Measurements from ENCODE around the gene ADRB2.

Gene ADRB2

GRCh38 chr5:148856424-148856823 is 30.0 kb downstream of the ADRB2 start:
- no peak overlapping the region for H3K9ac ChIP-seq (ENCODE audit: low read length)
- H3K4me3 ChIP-seq (ENCODE audit: low read depth, low read length) = no peak overlapping the region
- no peaks in the 10 kb centered on the region for H3K9me3 ChIP-seq (ENCODE audit: control insufficient read depth, insufficient read depth, low read depth, low read length)
- no peaks in the 10 kb centered on the region for H3K36me3 ChIP-seq (ENCODE audit: control insufficient read depth, insufficient read depth, low read length)
- no peak overlapping the region for H3K27ac ChIP-seq (ENCODE audit: low read depth, low read length)
- H3K27me3 ChIP-seq (ENCODE audit: control insufficient read depth, insufficient read depth, low read length) = no peaks in the 10 kb centered on the region; the same call in 1 of the 2 replicates
- 0 out of 2 replicates have a peak, but pooled peaks cover 9% of the 10 kb centered on the region for H3K4me1 ChIP-seq (ENCODE audit: control insufficient read depth, insufficient read depth, low read length)

- Histone ChIP-seq H3K4me1 (ENCODE audit: control insufficient read depth, insufficient read depth, low read length) (0 out of 2 replicates have a peak, but pooled peaks cover 9% of the 10 kb centered on the region), H3K9ac (ENCODE audit: low read length) (no peak overlapping the region), H3K27me3 (ENCODE audit: control insufficient read depth, insufficient read depth, low read length) (no peaks in the 10 kb centered on the region), H3K9me3 (ENCODE audit: control insufficient read depth, insufficient read depth, low read depth, low read length) (no peaks in the 10 kb centered on the region), H3K4me3 (ENCODE audit: low read depth, low read length) (no peak overlapping the region), H3K36me3 (ENCODE audit: control insufficient read depth, insufficient read depth, low read length) (no peaks in the 10 kb centered on the region), H3K27ac (ENCODE audit: low read depth, low read length) (no peak overlapping the region)
Measured at GRCh38 chr5:148857474-148857873, 31.1 kb downstream of the ADRB2 start.

DNA sequence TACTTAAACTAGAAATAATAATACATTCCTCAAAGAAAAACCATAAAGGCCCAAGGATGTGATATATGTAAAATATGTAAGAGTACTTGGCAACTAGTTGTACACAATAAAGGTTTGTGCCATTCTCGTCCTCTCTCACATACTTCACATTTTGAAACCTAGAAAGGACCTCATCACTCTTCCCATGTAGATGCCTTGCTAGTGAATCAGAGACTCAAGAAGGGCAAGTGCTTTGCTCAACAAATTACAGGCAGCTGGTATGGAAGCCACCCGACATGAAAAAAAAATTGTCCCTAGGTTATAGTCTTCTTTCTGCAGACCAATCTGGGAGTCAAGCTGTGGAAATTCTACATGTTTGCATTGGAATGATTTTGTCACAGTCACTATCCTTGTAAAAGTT is 31.7 kb downstream of the ADRB2 start:
- H3K9me3 ChIP-seq (ENCODE audit: control insufficient read depth, insufficient read depth, low read depth, low read length) = no peaks in the 10 kb centered on the region
- no peak overlapping the region for H3K4me3 ChIP-seq (ENCODE audit: low read depth, low read length)
- no peaks in the 10 kb centered on the region for H3K36me3 ChIP-seq (ENCODE audit: control insufficient read depth, insufficient read depth, low read length)
- H3K9ac ChIP-seq (ENCODE audit: low read length) = no peak overlapping the region
- no peak overlapping the region for H3K27ac ChIP-seq (ENCODE audit: low read depth, low read length)
- H3K27me3 ChIP-seq (ENCODE audit: control insufficient read depth, insufficient read depth, low read length) = no peaks in the 10 kb centered on the region
- 0 out of 2 replicates have a peak, but pooled peaks cover 9% of the 10 kb centered on the region for H3K4me1 ChIP-seq (ENCODE audit: control insufficient read depth, insufficient read depth, low read length)

GRCh38 chr5:148858547-148858946 is 32.1 kb downstream of the ADRB2 start:
- no peaks in the 10 kb centered on the region for H3K9me3 ChIP-seq (ENCODE audit: control insufficient read depth, insufficient read depth, low read depth, low read length)
- H3K4me3 ChIP-seq (ENCODE audit: low read depth, low read length) = no peak overlapping the region
- H3K4me1 ChIP-seq (ENCODE audit: control insufficient read depth, insufficient read depth, low read length) = 0 out of 2 replicates have a peak, but pooled peaks cover 9% of the 10 kb centered on the region
- H3K36me3 ChIP-seq (ENCODE audit: control insufficient read depth, insufficient read depth, low read length) = no peaks in the 10 kb centered on the region
- no peak overlapping the region for H3K27ac ChIP-seq (ENCODE audit: low read depth, low read length)
- no peak overlapping the region for H3K9ac ChIP-seq (ENCODE audit: low read length)
- no peaks in the 10 kb centered on the region for H3K27me3 ChIP-seq (ENCODE audit: control insufficient read depth, insufficient read depth, low read length)

DNA sequence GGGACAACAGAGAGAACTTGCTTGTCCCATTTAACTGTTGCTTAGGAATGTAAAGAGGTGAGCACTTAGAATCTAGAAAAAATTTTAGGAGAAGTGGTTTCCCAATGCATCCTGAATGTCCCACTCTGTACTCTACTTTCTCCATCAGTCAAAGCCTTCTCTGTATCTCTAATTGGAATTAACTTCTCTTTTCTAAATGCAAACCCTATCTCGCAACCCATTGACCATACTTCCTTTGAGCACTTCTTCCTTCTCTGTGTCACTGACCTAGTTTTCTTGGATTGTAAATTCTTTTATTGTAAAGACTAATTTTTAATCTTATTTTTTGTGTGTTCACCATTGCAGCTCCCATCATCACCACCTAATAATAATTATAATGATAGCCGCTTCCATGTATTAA is 33.3 kb downstream of the ADRB2 start:
- H3K36me3 ChIP-seq (ENCODE audit: control insufficient read depth, insufficient read depth, low read length) = no peaks in the 10 kb centered on the region
- no peaks in the 10 kb centered on the region for H3K9me3 ChIP-seq (ENCODE audit: control insufficient read depth, insufficient read depth, low read depth, low read length)
- H3K27ac ChIP-seq (ENCODE audit: low read depth, low read length) = no peak overlapping the region
- no peak overlapping the region for H3K4me3 ChIP-seq (ENCODE audit: low read depth, low read length)
- 0 out of 2 replicates have a peak, but pooled peaks cover 9% of the 10 kb centered on the region for H3K4me1 ChIP-seq (ENCODE audit: control insufficient read depth, insufficient read depth, low read length)
- H3K9ac ChIP-seq (ENCODE audit: low read length) = no peak overlapping the region
- no peaks in the 10 kb centered on the region for H3K27me3 ChIP-seq (ENCODE audit: control insufficient read depth, insufficient read depth, low read length)

GRCh38 chr5:148860599-148860998 is 34.2 kb downstream of the ADRB2 start:
- Histone ChIP-seq H3K9ac (ENCODE audit: low read length) (no peak overlapping the region), H3K27ac (ENCODE audit: low read depth, low read length) (no peak overlapping the region), H3K4me3 (ENCODE audit: low read depth, low read length) (no peak overlapping the region), H3K36me3 (ENCODE audit: control insufficient read depth, insufficient read depth, low read length) (no peaks in the 10 kb centered on the region), H3K27me3 (ENCODE audit: control insufficient read depth, insufficient read depth, low read length) (no peaks in the 10 kb centered on the region), H3K4me1 (ENCODE audit: control insufficient read depth, insufficient read depth, low read length) (0 out of 2 replicates have a peak, but pooled peaks cover 9% of the 10 kb centered on the region), H3K9me3 (ENCODE audit: control insufficient read depth, insufficient read depth, low read depth, low read length) (no peaks in the 10 kb centered on the region)

DNA sequence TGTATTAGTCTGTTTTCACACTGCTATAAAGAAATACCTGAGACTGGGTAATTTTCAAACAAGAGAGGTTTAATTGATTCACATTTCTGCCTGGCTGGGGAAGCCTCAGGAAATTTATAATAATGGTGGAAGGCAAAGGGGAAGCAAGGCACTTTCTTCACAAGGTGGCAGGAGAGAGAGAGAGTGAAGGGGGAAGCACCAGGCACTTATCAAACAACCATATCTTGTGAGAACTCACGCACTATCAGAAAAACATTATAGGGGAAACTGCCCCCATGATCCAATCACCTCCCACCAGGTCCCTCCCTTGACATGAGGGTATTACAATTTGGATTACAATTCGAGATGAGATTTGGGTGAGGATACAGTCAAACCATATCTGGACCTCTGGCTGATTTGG is 34.7 kb downstream of the ADRB2 start:
- H3K9ac ChIP-seq (ENCODE audit: low read length) = no peak overlapping the region
- no peak overlapping the region for H3K27ac ChIP-seq (ENCODE audit: low read depth, low read length)
- no peaks in the 10 kb centered on the region for H3K27me3 ChIP-seq (ENCODE audit: control insufficient read depth, insufficient read depth, low read length)
- H3K4me3 ChIP-seq (ENCODE audit: low read depth, low read length) = no peak overlapping the region
- H3K4me1 ChIP-seq (ENCODE audit: control insufficient read depth, insufficient read depth, low read length) = 0 out of 2 replicates have a peak, but pooled peaks cover 9% of the 10 kb centered on the region
- H3K36me3 ChIP-seq (ENCODE audit: control insufficient read depth, insufficient read depth, low read length) = no peaks in the 10 kb centered on the region
- H3K9me3 ChIP-seq (ENCODE audit: control insufficient read depth, insufficient read depth, low read depth, low read length) = no peaks in the 10 kb centered on the region

DNA sequence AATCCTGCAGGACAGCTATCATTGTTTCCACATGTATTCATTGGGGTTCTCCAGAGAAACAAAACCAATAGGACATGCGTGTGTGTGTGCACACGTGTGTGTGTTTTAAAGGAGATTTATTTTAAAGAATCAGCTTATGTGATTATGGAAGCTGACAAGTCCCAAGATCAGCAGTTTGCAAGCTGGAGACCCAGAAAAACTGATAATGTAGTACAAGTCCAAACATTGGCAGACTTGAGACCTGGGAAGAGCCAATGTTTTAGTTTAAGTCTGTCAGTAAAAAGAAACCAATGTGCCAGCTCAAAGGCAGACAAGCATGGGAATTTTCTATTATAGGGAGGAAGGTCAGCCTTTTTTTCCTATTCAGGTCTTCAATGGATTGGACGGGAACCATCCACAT is 35.3 kb downstream of the ADRB2 start:
- H3K4me1 ChIP-seq (ENCODE audit: control insufficient read depth, insufficient read depth, low read length) = 0 out of 2 replicates have a peak, but pooled peaks cover 9% of the 10 kb centered on the region
- no peak overlapping the region for H3K4me3 ChIP-seq (ENCODE audit: low read depth, low read length)
- no peak overlapping the region for H3K9ac ChIP-seq (ENCODE audit: low read length)
- no peaks in the 10 kb centered on the region for H3K27me3 ChIP-seq (ENCODE audit: control insufficient read depth, insufficient read depth, low read length)
- H3K36me3 ChIP-seq (ENCODE audit: control insufficient read depth, insufficient read depth, low read length) = no peaks in the 10 kb centered on the region
- H3K9me3 ChIP-seq (ENCODE audit: control insufficient read depth, insufficient read depth, low read depth, low read length) = no peaks in the 10 kb centered on the region
- no peak overlapping the region for H3K27ac ChIP-seq (ENCODE audit: low read depth, low read length)

DNA sequence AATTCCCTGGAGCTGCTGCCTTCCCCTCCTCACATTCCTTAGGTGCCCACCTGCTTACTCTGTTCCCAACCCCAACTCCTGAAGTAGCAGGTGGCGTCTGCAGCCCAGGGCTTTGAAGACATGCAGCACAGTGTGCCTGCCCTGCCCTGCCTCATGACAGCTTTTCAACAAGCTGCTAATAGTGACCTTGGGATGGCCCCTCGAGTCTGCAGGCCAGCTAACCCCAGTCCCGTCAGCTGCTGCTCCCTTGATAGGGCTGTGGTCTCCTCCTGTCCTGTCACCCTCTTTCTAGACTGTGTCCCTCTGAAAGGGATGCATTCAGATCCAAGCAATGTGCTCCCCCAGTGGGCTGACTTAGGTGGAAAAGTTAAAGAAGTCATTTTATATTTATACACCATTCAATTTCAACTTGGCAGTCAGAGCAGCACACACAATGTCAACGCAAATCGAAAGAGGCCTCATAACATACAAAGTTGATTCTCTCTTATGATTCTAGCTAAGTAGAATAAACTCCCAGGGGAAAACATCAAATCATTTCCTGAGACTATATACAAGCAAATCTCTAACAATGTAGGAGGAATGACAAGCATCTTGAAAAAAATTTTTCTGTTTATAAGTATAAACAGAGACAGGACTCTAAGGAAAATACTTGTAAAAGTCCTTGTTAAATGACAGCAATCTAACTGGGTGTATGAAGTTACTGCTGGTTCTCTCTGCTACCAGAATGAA is 37.9 kb downstream of the ADRB2 start:
- Histone ChIP-seq H3K9me3 (ENCODE audit: control insufficient read depth, insufficient read depth, low read depth, low read length) (no peaks in the 10 kb centered on the region), H3K36me3 (ENCODE audit: control insufficient read depth, insufficient read depth, low read length) (no peaks in the 10 kb centered on the region), H3K27me3 (ENCODE audit: control insufficient read depth, insufficient read depth, low read length) (no peaks in the 10 kb centered on the region), H3K27ac (ENCODE audit: low read depth, low read length) (no peak overlapping the region), H3K4me1 (ENCODE audit: control insufficient read depth, insufficient read depth, low read length) (no peaks in the 10 kb centered on the region), H3K4me3 (ENCODE audit: low read depth, low read length) (no peak overlapping the region), H3K9ac (ENCODE audit: low read length) (no peak overlapping the region)

- Histone ChIP-seq H3K36me3 (ENCODE audit: control insufficient read depth, insufficient read depth, low read length) (no peaks in the 10 kb centered on the region), H3K27me3 (ENCODE audit: control insufficient read depth, insufficient read depth, low read length) (no peaks in the 10 kb centered on the region), H3K9me3 (ENCODE audit: control insufficient read depth, insufficient read depth, low read depth, low read length) (no peaks in the 10 kb centered on the region), H3K9ac (ENCODE audit: low read length) (no peak overlapping the region), H3K4me3 (ENCODE audit: low read depth, low read length) (no peak overlapping the region), H3K4me1 (ENCODE audit: control insufficient read depth, insufficient read depth, low read length) (no peaks in the 10 kb centered on the region), H3K27ac (ENCODE audit: low read depth, low read length) (no peak overlapping the region)
Measured at GRCh38 chr5:148866024-148866423, 39.6 kb downstream of the ADRB2 start.

GRCh38 chr5:148873120-148873519 is 46.7 kb downstream of the ADRB2 start:
- peaks cover 4% of the 10 kb centered on the region; the same call in 1 of the 2 replicates for H3K4me1 ChIP-seq (ENCODE audit: control insufficient read depth, insufficient read depth, low read length)
- H3K27me3 ChIP-seq (ENCODE audit: control insufficient read depth, insufficient read depth, low read length) = no peaks in the 10 kb centered on the region
- no peak overlapping the region for H3K4me3 ChIP-seq (ENCODE audit: low read depth, low read length)
- no peaks in the 10 kb centered on the region for H3K36me3 ChIP-seq (ENCODE audit: control insufficient read depth, insufficient read depth, low read length)
- no peak overlapping the region for H3K27ac ChIP-seq (ENCODE audit: low read depth, low read length)
- no peak overlapping the region for H3K9ac ChIP-seq (ENCODE audit: low read length)
- no peaks in the 10 kb centered on the region for H3K9me3 ChIP-seq (ENCODE audit: control insufficient read depth, insufficient read depth, low read depth, low read length)
